GM23338 (cell line): Measurements from ENCODE around the gene ADM2. TPM values are rescaled to one million over a fixed set of nuclear protein-coding genes. Genes with fewer than 3 reads are reported as not detected.

ENCODE experiments used
- CREB1 ChIP-seq: fragments of 250-450 bp; sonication (Bioruptor Pico); IDR thresholded peaks from 2 replicates; pipeline ENCODE4 v1.5.0; 2020; ENCODE audit warnings: low read depth, mild to moderate bottlenecking, moderate library complexity
- CTCF ChIP-seq, 2 experiments: fragments of 200-600 bp in 1 of 2; sonication (generic) in 1 of 2; conservative IDR thresholded peaks; 2 replicates each; pipeline versions ENCODE4 v1.5.1 to v1.6.1; 2016 to 2017; ENCODE audit warnings: antibody characterized with exemption in 2 of 2, low read depth in 2 of 2, mild to moderate bottlenecking in 2 of 2, moderate library complexity in 1 of 2
- ETS1 ChIP-seq: IDR thresholded peaks from 2 replicates; pipeline ENCODE4 v1.6.1; 2016; ENCODE audit warnings: antibody characterized with exemption
- EZH2 ChIP-seq: fragments of 200-600 bp; sonication (generic); IDR thresholded peaks from one replicate; pipeline ENCODE4 v1.8.0; 2017; ENCODE audit warnings: antibody characterized with exemption, mild to moderate bottlenecking, low read depth; ENCODE audit not compliant: unreplicated experiment
- POLR2AphosphoS5 ChIP-seq: IDR thresholded peaks from 2 replicates; pipeline ENCODE4 v1.6.1; 2016; ENCODE audit warnings: antibody characterized with exemption, low read depth
- REST ChIP-seq: IDR thresholded peaks from one replicate; pipeline ENCODE4 v1.6.1; 2018; ENCODE audit warnings: antibody characterized with exemption; ENCODE audit not compliant: unreplicated experiment
- ZNF462 ChIP-seq: fragments of 250-450 bp; sonication (Bioruptor Pico); IDR thresholded peaks from 2 replicates; pipeline ENCODE4 v1.5.0; 2020; ENCODE audit warnings: mild to moderate bottlenecking, moderate library complexity
- polyA plus RNA-seq: library from polyadenylated mRNA; unstranded; fragments of >200 nt; fragmentation: Nextera tagmentation; extraction: Ambion mirVana; gene quantifications from 2 replicates; pipeline ENCODE4 v1.2.1, GENCODE V29; 2016
- total RNA-seq: library from RNA; depleted of rRNA; stranded (reverse); fragments of >200 nt; shearing (Covaris generic); gene quantifications from 2 replicates; pipeline ENCODE4 v1.2.3, GENCODE V29; 2014

ADM2 gene
- total and polyA plus RNA-seq, 2 experiments from 2014 or later: 3.3 to 7.1 TPM

- TF ChIP-seq ZNF462 (CRISPR knock-in tag): no peak
- TF ChIP-seq CREB1 (CRISPR knock-in tag): no peak
- TF ChIP-seq REST: no peak
- no peak for TF ChIP-seq EZH2
- TF ChIP-seq POLR2AphosphoS5: no peak
- TF ChIP-seq CTCF (conservative IDR thresholded peaks at IDR 0.05; ENCODE audit: low read depth in 2 of 2): no peak
- no peak for TF ChIP-seq ETS1
Observed at GRCh38 chr22:50531546-50531961, 50.2 kb downstream of the ADM2 start (continued).
